HG03135 (cell line): ENCODE measurements around the gene PTPN18.
A peak's percentile ranks its signal among the peaks of the same experiment; 100 is the strongest.
"Not testable (repeated sequence)": the region's sequence is repeated elsewhere in the genome, so short reads cannot be mapped to it uniquely, and the experiment has no call there.

ENCODE experiments used
- ATAC-seq: cut with Tn5 transposase; IDR thresholded peaks from one replicate; pipeline ENCODE4 v1.9.1; 2021; ENCODE audit warnings: mild to moderate bottlenecking, moderate library complexity; ENCODE audit not compliant: unreplicated experiment

PTPN18 gene

GRCh38 chr2:130380096-130380934, 24.5 kb downstream of the PTPN18 start:
- no peak for ATAC-seq

GRCh38 chr2:130381145-130381544, 25.3 kb downstream of the PTPN18 start:
- no peak for ATAC-seq

GRCh38 chr2:130381619-130382018, 25.8 kb downstream of the PTPN18 start:
- ATAC-seq: no peak

DNA sequence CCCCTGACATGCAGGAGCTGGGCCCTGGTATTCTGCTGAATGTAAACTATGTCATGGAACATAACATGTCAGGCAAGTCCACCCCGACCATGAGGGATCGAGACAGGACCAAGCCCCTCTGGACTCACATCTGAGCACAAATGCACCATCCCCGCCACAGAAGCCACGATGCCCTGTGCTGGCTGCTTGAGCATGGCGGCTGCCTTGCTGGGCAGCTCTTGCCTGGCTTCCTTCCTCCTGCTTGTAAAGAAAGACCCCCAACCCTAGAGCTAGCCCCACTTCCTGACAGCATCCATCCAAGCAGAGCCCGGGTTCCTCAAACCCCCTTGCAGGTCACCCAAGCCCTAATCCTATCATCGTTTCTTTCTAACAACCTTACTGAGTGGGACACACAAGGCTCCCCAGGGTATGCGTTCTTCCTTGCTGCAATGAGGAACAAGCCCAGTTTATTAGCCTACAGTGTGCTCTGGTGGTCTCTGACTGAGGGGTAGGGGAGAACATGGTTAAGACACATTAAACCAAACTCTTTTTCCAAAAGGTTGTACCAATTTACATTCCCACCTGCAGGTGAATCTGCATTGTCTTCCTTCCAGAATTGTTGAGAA, 26.6 kb downstream of the PTPN18 start:
- ATAC-seq: no peak

- ATAC-seq: no peak
These were observed 29.9 kb downstream of the PTPN18 start for GRCh38 chr2:130385709-130386108.

DNA sequence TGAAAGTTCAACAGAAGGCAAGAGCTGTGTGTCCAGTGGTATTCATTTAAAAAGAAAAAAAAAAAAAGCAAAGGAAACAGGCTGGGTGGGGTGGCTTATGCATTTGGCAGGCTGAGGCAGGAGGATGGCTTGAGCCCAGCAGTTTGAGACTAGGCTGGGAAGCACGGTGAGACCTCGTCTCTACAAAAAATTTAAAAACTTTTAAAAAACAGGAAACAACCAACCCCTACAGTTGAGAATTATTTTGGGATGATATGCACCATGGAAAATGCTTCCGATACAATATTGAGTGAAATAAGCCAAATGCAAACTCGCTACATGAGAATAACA, 31.2 kb downstream of the PTPN18 start:
- no peak for ATAC-seq

DNA sequence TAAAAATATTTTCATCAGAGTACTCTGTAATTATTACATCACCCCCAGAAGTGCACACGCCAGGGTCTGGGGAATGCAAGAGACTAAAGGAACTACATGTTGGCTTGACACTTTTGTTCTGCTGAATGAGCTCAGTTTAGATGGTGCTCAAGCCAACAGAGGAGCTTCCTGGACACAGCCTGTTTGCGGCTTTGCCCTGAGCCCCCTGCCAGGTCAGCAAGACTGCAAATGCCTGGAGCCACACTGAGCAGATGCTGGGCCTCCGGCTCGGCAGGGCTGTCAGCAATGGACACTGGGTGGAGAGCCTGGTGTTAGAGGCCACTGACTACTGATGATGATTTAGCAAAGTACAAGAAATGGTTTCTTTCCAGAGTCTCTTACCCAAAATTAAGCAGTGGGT, 31.9 kb downstream of the PTPN18 start:
- ATAC-seq: no peak

- ATAC-seq: no peak
These were observed 32.5 kb downstream of the PTPN18 start for GRCh38 chr2:130388221-130388907.

- no peak for ATAC-seq
These were observed 33.5 kb downstream of the PTPN18 start for GRCh38 chr2:130389358-130389757.

DNA sequence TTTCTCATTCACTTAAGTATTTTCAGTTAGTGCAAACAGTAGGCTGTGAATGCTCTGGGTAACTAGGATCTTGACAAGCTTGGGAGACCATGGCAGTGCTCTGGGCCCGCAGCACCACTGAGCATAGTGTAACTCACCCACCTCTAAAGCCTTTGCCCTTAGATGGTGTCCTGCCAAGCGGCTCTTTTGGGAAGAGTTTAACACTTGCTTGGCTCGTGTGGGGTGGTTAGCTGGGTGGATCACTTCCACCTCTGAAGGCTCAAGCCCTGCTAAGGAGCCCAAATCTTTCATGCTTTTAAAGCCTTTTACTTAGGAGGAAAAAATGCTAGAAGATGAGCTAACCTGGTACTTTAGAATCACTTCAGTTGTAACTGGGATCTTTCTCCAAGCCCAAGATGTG, 33.9 kb downstream of the PTPN18 start:
- no peak for ATAC-seq

DNA sequence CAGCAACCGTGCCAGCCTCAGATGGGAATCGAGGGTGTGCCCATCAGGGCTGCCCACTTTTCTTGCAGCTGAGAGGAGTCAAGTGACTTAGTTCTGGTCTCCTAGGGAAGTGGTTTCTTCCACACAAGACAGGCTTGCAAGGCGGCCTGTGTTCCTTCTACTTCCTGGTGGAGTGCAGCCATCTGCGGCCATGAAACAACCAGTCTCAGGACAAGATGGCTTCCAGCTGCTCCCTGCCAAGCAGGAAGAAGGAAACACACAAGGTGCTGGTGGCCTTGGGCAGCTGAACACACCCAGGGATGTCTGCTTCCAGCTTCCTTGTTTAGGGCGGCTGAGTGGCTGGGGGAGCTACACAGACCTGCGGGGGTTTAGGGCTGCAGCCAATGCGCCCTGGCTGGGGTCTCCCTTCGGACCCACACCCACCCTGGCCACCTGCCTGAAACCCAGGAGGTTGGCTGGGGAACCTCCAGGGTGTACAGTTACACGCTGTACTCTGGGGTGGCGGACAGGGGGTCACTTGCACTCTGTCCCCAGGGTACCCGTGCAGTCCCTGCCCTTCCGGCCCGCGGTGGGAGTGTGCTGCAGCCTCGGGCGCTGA, 34.7 kb downstream of the PTPN18 start:
- ATAC-seq: peak; percentile 13

DNA sequence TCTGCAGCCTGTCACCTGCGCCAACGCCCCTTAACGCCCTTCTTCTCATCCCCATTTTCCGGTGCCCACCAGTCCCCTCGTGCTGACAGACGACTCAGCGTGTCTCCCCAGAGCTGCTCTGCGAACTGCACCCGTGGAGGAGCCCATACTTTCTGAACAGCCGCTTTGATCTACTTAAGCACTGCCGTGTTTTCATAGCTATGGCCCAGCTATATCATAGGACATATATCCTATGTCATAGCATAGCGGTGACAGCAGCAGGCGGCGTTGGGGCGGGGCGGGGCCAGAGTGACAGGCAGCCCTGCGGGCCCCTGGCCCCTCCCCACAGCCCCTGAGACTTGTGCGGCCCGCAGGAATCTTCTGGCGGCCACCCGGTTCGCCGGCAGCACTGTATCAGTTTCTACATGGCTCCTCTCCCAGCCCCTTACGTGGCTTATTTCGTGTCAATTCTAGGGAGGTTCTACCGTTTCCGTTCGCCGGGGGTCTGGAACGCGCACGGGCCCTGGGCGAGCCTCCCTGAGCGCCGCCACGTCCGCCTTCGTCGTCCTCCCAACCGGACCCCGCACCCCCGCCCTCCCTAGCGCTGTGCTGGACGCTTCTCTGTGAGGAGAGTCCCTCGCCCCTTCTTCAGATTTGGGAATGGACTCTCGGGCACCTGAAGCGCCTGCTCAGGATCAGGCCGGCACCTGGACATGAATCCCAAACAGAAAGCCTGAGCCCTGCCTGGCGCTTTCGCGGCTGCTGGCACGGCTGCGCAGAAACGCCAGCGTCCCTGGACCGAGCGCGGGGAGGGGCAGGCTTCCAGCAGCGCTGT, 35.4 kb downstream of the PTPN18 start:
- peak; percentile 94 for ATAC-seq

- no peak for ATAC-seq
These were observed 36.2 kb downstream of the PTPN18 start for GRCh38 chr2:130391872-130392670.

GRCh38 chr2:130393318-130393910, 37.6 kb downstream of the PTPN18 start:
- no peak for ATAC-seq

DNA sequence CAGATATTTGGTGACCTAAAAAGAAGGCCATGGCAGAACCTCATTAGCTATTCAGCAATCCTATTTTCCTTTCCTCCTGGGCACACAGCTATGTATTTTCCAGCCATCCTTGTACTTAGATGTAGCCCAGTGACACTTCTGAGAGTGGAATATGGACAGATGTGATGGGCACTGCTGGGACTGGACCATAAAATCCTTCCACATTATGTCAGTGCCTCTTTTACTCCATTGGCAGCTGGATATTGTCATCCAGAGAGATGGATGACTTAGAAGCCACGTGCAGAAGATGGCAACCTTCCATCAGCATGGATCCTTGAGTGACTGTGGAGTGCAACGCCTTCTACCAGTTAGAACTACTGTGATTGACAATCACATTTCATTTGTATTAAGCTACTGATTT, 50.4 kb downstream of the PTPN18 start:
- ATAC-seq: not testable (repeated sequence)

DNA sequence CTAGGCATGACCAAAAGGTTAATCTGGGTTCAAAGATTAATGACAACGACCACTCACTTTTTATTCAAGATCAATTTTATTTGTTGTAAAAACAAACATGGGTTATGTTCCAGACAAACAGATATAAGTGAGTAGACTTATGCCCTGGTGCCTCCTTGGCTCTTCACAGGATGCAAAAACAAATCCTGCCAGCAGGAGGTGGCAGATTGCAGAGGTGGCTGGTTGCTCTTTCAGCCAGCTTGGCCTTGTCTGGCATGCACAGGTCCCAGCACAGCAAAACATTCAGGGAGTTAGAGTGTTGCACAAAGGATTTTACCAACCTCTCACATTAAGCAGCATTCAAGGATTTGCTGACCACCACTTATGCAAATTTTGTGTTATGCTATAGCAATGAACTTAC, 60.8 kb downstream of the PTPN18 start:
- not testable (repeated sequence) for ATAC-seq

- ATAC-seq: not testable (repeated sequence)
These were observed 63.0 kb downstream of the PTPN18 start for GRCh38 chr2:130418845-130419244.
